ENCODE measurements around the gene IBA57.

The IBA57 gene

GRCh38 chr1:228175316-228176023 is 9.9 kb downstream of the IBA57 start:
- no peak for TF ChIP-seq POU6F1 (CRISPR knock-in tag; IDR thresholded peaks at IDR 0.05; ENCODE audit: borderline replicate concordance, low read depth)
- no peak for TF ChIP-seq SNAI2 (CRISPR knock-in tag; IDR thresholded peaks at IDR 0.05)
- no peak for TF ChIP-seq ISL1 (CRISPR knock-in tag; IDR thresholded peaks at IDR 0.05)
- TF ChIP-seq ZFP3 (CRISPR knock-in tag; IDR thresholded peaks at IDR 0.05), result no peak
- no peak for TF ChIP-seq TCF4 (CRISPR knock-in tag; IDR thresholded peaks at IDR 0.05; ENCODE audit: borderline replicate concordance)
- TF ChIP-seq, protein P1, sequence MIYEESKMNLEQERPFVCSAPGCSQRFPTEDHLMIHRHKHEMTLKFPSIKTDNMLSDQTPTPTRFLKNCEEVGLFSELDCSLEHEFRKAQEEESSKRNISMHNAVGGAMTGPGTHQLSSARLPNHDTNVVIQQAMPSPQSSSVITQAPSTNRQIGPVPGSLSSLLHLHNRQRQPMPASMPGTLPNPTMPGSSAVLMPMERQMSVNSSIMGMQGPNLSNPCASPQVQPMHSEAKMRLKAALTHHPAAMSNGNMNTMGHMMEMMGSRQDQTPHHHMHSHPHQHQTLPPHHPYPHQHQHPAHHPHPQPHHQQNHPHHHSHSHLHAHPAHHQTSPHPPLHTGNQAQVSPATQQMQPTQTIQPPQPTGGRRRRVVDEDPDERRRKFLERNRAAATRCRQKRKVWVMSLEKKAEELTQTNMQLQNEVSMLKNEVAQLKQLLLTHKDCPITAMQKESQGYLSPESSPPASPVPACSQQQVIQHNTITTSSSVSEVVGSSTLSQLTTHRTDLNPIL (CRISPR knock-in tag; IDR thresholded peaks at IDR 0.05; ENCODE audit: low read depth), result no peak
- no peak for TF ChIP-seq BACH2 (CRISPR knock-in tag; IDR thresholded peaks at IDR 0.05; ENCODE audit: borderline replicate concordance)
- no peak for TF ChIP-seq OSR1 (CRISPR knock-in tag; IDR thresholded peaks at IDR 0.05)
- TF ChIP-seq TSHZ2 (CRISPR knock-in tag; IDR thresholded peaks at IDR 0.05), result no peak
- no peak for ATAC-seq

DNA sequence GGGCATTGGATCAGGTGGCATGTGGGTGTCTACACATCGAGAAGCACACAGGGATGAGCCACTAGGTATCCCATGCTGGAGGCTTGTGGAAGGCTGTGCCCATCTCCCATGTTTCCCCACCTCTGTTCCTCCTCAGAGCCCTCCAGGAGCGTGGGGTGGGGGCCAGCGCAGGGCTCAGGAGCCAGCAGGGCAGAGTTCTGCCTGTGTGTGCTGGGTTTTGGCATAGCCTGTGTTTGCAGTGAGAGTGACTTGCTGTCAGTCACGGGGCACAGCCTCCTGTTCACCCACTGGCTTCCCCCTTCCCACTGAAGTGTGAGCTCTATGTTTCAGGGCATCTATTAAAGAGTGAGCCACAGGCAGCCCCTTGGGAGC is 10.4 kb downstream of the IBA57 start:
- TF ChIP-seq ZFP3 (CRISPR knock-in tag; IDR thresholded peaks at IDR 0.05) (no peak), SNAI2 (CRISPR knock-in tag; IDR thresholded peaks at IDR 0.05) (no peak), GLIS3 (CRISPR knock-in tag; IDR thresholded peaks at IDR 0.05) (no peak), BACH2 (CRISPR knock-in tag; IDR thresholded peaks at IDR 0.05; ENCODE audit: borderline replicate concordance) (no peak), ZFP30 (CRISPR knock-in tag; IDR thresholded peaks at IDR 0.05) (no peak), POU6F1 (CRISPR knock-in tag; IDR thresholded peaks at IDR 0.05; ENCODE audit: borderline replicate concordance, low read depth) (no peak), PATZ1 (CRISPR knock-in tag; IDR thresholded peaks at IDR 0.05; ENCODE audit: borderline replicate concordance) (no peak), TCF4 (CRISPR knock-in tag; IDR thresholded peaks at IDR 0.05; ENCODE audit: borderline replicate concordance) (no peak), TSHZ2 (CRISPR knock-in tag; IDR thresholded peaks at IDR 0.05) (no peak), OSR1 (CRISPR knock-in tag; IDR thresholded peaks at IDR 0.05) (no peak), ISL1 (CRISPR knock-in tag; IDR thresholded peaks at IDR 0.05) (no peak), RARB (CRISPR knock-in tag; IDR thresholded peaks at IDR 0.05) (no peak), ZNF70 (CRISPR knock-in tag; IDR thresholded peaks at IDR 0.05) (no peak), ZNF565 (CRISPR knock-in tag; conservative IDR thresholded peaks at IDR 0.05; ENCODE audit: low read depth) (no peak), ZNF8 (CRISPR knock-in tag; IDR thresholded peaks at IDR 0.05) (no peak)
- TF ChIP-seq, protein P1 (CRISPR knock-in tag; IDR thresholded peaks at IDR 0.05; ENCODE audit: low read depth), result no peak
- ATAC-seq, result no peak
